HL-60 (cell line): ENCODE data around the gene LRMDA.

ENCODE experiments used
- CTCF ChIP-seq: IDR thresholded peaks from one replicate; pipeline ENCODE4 v1.5.1; 2011; ENCODE audit warnings: low read length, control low read depth, inconsistent platforms; ENCODE audit not compliant: insufficient read depth
- POLR2AphosphoS5 ChIP-seq: IDR thresholded peaks from 2 replicates; pipeline ENCODE4 v1.6.1; 2012; ENCODE audit warnings: low read depth
- REST ChIP-seq: IDR thresholded peaks from 2 replicates; pipeline ENCODE4 v1.6.1; 2012; ENCODE audit warnings: low read depth; ENCODE audit not compliant: insufficient replicate concordance
- SPI1 ChIP-seq: IDR thresholded peaks from 2 replicates; pipeline ENCODE4 v1.6.1; 2012; ENCODE audit warnings: low read depth, mild to moderate bottlenecking, borderline replicate concordance

DNA sequence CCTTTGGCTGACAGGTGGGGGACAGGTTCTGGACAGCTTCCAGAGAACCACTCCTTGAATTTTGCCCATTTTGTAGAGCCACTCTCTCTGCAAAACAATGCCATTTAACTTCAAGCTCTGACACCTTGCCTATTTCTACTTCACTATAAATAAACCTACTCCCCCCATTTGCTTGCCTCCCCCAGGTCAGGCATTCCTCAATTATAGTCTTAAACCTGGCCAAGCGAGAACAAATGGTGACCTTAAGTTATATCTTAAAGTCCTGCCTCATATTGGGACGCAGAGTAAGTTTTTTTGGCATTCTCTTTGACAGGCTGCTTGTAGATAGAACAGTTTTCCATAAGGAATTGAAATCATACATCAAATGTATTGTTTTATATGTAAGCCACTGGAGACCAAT is 706.9 kb downstream of the LRMDA start:
- TF ChIP-seq REST (no peak), POLR2AphosphoS5 (no peak), CTCF (no peak), SPI1 (no peak)
